NK-92 treated with Interleukin-12 subunit alpha and Interleukin-12 subunit beta, amount 100 ng/mL, for 24 hours (cell line): ENCODE results near the gene ADAP1.

Source experiments
- DNase-seq: peaks from one replicate; lab custom pipeline; 2025; lab: John Stamatoyannopoulos, UW

ADAP1 gene

DNA sequence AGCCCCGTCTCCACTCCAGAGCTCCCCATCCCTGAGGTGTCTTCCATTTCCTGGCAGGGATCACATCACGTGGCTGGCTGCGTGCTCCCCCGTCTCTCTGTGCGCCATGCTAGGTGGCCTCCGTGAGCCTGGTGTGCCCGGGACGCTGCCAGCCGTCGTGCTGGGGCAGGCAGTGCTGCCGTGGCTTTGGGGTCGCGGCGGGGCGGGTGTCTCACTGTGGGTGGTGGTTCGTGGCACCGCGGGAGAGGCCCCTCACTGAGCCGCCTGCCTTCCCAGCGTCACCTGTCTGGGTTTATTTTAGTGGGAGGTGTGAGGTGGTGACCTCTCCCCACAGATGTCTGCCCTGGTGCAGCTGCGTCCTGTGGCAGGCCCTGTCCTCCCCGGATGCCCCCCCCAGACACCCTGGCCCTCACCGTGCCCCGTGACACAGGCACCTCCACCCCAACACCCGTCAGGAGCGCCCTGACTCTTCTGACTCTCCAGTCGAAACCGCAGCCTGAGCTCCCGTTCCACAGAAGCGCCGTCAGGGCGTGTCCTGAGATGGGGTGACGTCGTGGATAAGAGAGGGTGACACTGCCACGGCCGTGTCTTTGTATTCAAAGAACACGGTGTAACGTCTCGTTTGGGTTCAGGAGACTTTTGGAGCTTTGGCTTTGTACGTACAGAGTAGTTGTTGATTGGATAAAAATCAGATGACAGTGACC, 60.2 kb downstream of the ADAP1 start:
- no peak for DNase-seq

DNA sequence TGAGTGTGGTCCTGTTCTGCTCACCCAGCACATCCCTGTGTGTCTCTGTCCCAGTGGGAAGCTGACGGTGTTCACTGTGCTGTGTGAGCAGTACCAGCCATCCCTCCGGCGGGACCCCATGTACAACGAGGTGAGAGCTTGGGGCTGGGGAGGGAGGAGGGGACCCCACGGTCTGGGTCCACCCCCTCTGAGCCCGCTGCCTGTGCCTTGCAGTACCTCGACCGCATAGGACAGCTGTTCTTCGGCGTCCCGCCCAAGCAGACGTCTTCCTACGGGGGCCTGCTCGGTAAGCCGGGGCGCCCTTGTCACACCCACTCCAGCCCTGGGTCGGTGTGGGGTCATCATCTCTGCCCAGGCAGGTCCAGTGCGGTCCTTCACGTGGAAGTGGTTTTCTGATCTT, 60.8 kb downstream of the ADAP1 start:
- no peak for DNase-seq

GRCh38 chr7:892648-893593, 61.6 kb downstream of the ADAP1 start:
- no peak for DNase-seq

DNA sequence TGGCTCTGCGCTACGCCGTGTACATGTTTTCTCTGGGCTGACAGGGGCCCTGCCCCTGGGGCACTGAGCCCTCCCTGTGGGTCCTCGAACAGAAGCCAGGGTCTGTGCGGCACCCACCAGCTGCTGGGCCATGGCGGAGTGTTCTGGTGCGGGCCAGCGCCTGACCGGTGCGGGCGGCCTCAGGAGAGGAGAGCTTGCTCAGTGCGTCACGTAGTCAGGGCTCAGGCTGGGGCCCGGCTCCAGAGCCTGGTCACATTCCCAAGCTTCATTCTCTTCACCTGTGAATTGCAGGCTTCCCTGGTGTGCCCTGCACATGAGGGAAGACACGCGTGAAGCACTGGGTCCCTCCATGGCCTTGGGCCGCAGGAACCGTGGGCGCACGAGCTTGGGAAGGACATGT, 62.7 kb downstream of the ADAP1 start:
- DNase-seq = no peak

DNA sequence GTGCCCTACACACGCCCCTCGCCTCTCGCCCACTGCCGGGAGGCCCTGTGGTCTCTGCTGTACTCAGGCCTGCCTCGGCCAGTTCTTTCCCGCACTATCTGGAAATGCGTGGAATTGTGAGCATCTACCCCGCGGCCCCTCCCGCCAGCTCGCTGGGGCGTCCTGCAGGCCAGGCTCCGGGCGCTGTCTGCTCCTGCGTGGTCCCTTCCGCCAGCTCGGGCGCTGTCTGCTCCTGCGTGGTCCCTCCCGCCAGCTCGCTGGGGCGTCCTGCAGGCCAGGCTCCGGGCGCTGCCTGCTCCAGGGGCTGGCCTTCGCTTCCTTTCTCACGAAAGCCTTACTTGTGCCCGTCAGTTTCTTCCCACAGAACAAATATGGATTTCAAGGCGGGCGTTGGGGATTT, 63.2 kb downstream of the ADAP1 start:
- no peak for DNase-seq

DNA sequence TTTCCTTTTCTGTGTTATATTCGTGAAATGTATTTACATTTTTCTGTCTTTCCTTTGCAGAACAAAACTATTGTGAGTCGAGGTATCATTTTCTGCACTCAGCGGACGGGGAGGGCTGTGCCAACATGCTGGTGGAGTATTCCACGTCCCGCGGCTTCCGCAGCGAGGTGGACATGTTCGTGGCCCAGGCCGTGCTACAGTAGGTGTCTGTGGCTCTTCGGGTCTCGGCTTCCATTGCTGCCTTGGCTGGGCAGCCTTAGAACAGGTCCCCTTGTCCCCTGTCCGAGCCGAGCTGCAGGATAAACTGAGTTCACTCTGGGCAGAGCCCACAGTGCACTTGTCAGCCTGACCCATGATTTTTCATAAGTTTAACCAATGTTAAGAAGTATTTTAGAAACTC, 63.6 kb downstream of the ADAP1 start:
- DNase-seq = no peak

- DNase-seq = no peak
These were observed 65.1 kb downstream of the ADAP1 start for GRCh38 chr7:889391-889790.

DNA sequence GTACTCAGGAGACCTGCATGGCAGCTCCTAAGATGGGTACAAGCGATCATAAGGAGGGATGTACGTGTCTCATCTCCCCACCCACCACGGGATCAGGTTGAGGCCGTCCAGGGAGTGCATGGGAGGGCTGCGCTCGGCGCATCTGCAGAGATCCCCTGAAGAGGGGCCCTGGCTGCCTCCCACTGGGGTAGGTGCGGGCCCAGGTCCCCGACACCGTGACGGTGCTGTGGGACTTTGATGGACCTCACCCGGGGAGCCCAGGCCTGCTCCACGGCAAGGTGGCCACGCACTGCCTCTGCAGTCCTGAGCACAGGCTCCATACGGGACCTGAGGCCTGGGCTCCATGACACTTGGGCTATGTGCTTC, 65.5 kb downstream of the ADAP1 start:
- DNase-seq = no peak

DNA sequence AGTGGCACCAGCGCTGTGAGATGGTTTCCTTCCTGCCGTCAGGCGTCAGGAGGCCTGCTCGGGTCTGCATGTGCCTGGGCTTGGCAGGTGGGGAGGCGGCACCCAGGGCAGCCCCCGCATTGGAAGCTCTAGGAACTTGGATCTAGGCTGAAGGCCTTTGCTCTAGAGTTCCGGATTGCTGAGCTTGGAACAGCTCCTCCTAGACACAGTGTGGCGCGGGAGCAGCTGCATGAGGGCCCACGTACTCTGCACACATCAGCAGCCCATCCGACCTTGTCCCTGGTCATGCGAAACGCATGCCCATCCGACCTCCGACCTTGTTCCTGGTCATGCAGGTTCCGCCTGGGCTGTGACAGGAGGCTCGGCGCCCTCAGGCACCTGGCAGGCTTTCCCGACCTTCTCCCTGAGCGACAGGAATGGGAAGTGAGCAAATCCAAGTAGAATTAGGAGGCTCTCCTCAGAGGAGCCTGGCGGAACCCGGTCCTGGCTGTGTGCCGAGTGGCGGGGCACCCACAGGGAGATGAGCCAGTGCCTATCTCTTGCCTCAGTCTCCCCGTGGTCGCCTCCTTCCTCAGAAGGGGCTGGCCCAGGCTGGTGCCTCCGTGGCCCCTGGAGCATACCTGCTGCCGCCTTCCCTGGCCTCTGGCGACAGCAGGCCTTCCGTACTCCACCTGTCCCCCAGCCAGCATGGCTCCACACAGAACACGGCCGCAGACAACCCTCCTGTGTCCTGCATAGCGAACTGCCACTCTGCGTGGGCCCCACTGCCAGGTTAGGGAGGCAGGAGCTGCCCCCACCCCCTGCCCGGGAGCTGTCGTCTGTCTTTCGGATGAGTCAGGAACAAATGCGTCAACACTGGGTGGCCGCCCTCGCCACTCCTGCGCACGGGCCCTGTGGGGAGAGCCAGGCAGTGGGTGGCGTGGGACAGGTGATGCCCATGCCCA, 66.1 kb downstream of the ADAP1 start:
- DNase-seq = no peak

GRCh38 chr7:887488-887820, 67.0 kb downstream of the ADAP1 start:
- no peak for DNase-seq

- no peak for DNase-seq
These were observed 67.6 kb downstream of the ADAP1 start for GRCh38 chr7:886626-887487.

DNA sequence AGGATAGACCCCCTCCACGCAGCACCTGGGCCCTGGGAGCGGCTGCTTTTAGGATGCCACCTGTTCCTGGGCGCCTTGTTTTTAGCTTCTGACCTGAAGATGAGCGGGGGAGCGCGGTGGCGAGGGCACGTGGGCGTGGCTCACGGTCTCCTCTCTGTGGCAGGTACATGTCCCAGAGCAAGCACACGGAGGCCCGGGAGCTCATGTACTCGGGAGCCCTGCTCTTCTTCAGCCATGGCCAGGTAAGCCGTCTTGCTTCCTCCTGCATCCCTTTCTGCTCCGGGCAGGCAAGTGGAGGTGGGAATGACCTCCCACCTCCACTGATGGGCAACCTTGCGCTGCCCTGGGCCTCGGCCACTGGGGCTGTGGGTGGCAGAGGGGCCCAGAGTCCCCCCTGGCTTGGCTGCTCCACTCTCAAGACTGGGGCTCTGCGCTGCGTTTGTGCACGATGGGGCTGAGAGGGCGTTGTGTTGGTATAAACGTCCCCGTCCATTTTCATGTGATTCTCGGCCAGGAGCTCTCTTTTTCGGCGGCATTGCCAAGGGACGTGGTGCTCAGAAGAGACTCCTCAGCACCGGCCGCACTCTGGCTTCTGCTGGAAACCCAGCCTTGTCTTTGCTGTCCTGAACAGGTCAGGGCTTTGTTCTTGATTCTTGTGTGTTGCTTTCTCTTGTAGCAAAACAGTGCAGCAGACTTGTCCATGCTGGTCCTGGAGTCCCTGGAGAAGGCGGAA, 68.4 kb downstream of the ADAP1 start:
- DNase-seq = no peak

DNA sequence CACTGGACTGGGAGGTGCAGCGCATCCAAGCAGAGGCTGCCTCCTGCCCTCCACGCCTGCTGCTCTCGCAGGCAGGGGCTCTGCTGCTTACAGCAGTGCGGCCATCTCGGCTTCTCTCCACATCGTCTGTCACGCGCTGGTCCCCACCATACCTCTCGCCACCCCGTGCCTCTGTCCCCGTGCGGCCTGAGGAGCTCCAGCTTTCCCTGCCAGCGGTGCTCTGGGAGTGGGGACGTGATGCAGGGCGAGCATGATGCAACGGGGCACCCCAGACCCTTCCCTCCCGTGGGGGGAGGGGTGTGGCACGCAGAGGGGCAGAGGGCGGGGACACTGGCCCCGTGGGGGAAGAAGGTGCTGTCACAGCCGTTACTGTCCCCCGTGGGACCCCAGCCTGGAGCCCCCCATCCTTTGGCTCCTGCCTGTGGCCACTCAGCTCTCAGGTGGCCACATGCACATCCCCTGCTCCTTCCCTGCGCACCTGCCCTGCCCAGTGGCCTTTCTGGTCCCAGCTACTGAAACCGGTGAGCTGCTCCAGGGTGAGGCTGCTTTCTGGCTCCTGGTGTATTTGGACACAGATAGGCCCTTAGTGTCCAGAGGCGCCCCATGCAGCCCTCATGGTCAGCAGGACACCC, 69.1 kb downstream of the ADAP1 start:
- DNase-seq = no peak

DNA sequence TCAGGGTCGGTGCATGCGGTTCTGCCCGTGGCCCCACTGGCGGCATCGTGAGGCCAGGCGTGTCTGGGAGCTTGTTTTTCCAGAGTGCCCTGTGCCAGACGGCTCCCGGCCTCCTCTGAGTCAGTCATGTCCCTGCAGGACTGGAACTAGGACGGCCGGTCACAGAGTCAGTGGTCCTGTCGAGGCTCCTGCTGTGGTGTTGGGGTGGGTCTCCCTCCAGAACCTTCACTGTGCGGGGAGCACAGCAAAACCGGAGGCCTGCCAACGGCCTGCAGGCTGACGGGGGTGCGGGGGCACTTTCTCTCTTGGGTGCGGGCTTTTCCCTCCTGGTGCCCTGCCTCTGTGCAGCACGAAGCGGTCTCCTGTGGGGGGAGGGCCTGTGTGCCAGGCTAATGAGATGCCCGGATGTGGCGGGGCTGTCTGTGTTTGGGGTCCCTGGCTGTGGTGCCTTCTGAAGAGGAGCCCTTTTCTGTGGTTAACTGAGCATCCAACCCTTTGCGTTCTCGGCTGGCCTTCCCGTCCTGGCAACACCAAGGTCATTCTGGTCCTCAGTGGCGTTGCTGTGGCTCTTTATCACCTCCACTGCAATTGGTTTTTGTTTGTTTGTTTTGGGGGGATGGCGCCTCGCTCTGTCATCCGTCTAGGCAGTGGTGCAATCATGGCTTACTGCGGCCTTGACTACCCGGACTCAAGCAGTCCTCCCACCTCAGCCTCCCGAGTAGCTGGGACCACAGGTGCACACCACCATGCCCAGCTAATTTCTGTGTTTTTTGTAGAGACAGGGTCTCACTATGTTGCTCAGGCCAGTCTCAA, 70.1 kb downstream of the ADAP1 start:
- no peak for DNase-seq

DNA sequence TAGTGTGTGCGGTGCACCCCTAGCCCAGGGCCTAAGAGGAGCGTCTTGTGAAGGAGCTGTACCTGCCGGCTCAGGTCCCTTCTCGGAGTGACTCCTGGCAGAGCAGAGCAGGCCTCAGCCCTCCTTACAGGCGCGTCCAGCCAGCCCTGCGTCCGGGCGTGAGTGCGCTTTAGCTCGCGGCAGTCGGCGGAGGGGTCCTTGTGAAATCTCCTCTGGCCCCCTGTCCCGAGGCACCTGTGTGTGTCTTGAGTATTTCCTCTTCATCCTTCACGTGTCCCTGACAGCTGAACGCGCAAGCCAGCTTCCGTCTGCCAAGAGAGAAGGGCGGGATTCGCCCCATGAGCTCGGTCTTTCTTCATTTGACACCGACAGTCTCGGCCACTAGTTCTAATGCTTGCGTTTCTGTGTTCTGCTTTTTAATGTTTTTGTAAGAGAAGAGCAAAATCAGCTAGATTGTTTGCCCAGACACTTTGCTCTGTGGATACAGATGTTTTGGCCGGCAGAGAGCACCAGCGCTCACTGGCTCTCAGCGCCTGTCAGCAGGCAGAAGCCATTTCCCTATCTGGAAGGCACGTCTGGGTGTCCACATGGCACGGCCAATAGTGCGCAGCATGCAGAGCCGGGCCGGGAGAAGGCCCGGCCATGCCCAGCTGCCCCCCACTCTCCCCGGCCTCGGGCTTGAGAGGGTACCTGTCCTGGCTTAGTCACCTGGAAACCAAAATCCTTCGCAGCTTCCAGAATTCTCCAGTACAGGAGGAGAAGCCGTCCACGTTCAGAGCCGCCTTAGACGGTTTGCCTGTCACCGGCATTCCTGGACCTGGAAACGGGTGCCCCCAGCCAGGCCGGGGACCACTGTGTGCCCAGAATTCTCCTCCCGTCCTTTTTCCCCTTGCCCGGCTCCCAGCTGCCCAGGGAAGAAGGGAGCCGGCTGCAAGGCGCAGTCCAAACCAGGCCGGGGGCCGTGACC, 71.1 kb downstream of the ADAP1 start:
- no peak for DNase-seq

DNA sequence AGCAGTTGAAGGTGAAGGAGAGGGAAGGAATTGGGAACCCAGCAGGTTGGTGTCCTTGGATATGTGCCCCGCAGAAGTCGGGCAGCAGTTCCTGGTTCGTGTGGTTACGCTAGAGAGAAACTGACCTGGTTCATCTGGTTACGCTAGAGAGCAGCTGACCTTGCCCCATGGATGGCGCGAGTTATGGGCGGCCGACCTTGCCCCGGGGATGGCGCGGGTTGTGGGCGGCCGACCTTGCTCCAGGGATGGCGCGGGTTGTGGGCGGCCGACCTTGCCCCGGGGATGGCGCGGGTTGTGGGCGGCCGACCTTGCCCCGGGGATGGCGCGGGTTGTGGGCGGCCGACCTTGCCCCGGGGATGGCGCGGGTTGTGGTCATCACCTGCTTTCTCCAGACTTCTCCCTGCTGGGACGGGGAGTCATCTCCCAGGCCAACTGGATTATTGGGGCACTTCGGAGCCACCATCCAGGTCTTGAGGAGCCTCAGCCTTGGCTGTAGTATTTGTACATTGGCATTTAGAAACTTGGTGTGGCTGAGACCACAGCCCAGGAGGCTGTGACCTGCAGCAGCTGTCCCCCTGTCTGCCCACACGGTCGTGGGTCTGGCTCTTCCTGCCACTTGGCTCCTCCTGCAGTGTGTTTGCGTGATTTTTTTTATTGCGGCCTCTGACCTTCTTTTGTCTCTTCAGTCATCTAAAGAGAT, 72.0 kb downstream of the ADAP1 start:
- DNase-seq = no peak

- no peak for DNase-seq
These were observed 72.8 kb downstream of the ADAP1 start for GRCh38 chr7:881441-882234.
